ENCODE measurements around the gene EEIG1. TPM values are rescaled to one million over a fixed set of nuclear protein-coding genes. Genes with fewer than 3 reads are reported as not detected.

Gene EEIG1
- total and polyA plus RNA-seq, 3 experiments from 2014 or later, result 82.2 to 167 (median 93.3) TPM

DNA sequence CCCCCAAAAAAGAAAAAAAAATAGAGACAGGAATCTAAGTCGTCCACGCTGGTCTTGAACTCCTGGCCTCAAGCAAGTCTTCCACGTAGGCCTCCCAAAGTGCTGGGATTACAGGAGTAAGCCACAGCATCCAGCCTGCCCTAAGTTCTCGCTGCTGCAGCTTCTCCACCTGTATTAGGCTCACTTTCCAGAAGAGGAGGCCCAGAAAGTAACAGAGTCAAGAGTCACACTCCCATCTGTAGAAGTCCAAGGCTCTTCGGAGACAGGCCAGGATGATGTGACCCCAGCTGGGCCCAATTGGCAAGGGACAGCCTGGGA lies 1.8 kb downstream of the EEIG1 start:
- peak overlapping the region; percentile 68 for H3K27ac ChIP-seq (ENCODE audit: low read depth, low read length)
- DNase-seq, result no peak
- Mint-ChIP-seq H3K9me3 (no peaks in the 10 kb centered on the region), H3K36me3 (peaks cover 0 to 58% (median 3%) of the 10 kb centered on the region in 3 donors), H3K4me3 (peak overlapping the region; percentile 95 to 99 (median 97)), H3K27me3 (no peaks in the 10 kb centered on the region), H3K27ac (peak overlapping the region; percentile 69 to 99 (median 92)), H3K4me1 (peaks cover 53 to 66% (median 60%) of the 10 kb centered on the region in 3 donors)
- CTCF ChIA-PET, result interaction anchor here (1.7 to 13.0 kb wide), 6 partner anchors 9 to 139 kb away, joined by 3 to 186 read pairs (median 10); no protein-coding TSS in a partner anchor
- peak overlapping the region; percentile 98 for H3K4me3 ChIP-seq (ENCODE audit: low read length)
- H3K36me3 ChIP-seq (ENCODE audit: insufficient read depth, low read length), result peaks cover 12% of the 10 kb centered on the region
- POLR2A ChIA-PET, result interaction anchor here (0.5 to 3.6 kb wide), 4 partner anchors 8 to 52 kb away, joined by 3 to 29 read pairs (median 6); no protein-coding TSS in a partner anchor
- H3K9me3 ChIP-seq (ENCODE audit: low read length), result no peaks in the 10 kb centered on the region
- H3K4me1 ChIP-seq (ENCODE audit: insufficient read depth, low read length), result peaks cover 60% of the 10 kb centered on the region
- no peaks in the 10 kb centered on the region for H3K27me3 ChIP-seq (ENCODE audit: insufficient read depth, low read length, poor library complexity, severe bottlenecking)

DNA sequence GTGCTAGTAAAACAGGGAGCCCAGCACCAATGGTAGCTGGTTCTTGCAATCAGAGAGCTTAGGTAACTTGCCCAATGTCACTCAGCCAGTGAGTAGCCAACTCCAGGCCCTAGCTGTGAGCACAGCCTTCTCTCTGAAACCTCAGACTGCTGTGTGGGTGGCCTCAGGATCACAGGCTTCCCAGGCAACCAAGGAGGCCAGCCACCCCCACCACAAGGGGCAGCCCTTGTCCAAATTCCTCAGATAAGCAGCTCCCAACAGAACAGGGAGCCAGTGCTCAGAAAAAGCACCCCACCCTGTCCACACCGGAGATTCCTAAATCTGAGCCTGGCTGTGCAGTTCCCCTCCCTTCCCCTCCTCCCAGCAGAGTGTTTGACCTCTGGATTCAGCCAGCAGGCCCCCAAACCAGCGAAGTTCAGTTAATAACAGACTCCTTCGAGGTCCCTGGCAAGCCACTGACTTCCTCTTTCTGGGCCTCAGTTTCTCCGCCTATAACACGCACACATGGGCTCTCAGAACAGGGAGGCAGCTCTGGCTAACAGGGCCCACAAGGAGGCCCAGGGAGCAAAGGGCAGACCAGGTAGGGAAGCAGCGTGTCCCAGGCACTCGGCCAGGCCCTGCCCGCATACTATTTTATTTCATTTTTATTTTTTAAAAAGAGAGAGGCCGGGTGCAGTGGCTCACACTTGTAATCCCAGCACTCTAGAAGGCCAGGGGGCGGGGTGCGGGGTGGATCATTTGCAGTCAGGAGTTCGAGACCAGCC lies 2.7 kb downstream of the EEIG1 start:
- peak overlapping the region; percentile 95 to 99 (median 97) for H3K4me3 Mint-ChIP-seq
- Histone ChIP-seq H3K9me3 (ENCODE audit: low read length) (no peaks in the 10 kb centered on the region), H3K36me3 (ENCODE audit: insufficient read depth, low read length) (peaks cover 12% of the 10 kb centered on the region), H3K27ac (ENCODE audit: low read depth, low read length) (peak overlapping the region; percentile 64), H3K4me1 (ENCODE audit: insufficient read depth, low read length) (peaks cover 60% of the 10 kb centered on the region), H3K4me3 (ENCODE audit: low read length) (peak overlapping the region; percentile 98), H3K27me3 (ENCODE audit: insufficient read depth, low read length, poor library complexity, severe bottlenecking) (no peaks in the 10 kb centered on the region)
- ChIA-PET CTCF (interaction anchor here (1.7 to 13.0 kb wide), 6 partner anchors 10 to 140 kb away, joined by 3 to 186 read pairs (median 10); no protein-coding TSS in a partner anchor), POLR2A (interaction anchor here (0.6 to 1.9 kb wide), 7 partner anchors 11 to 53 kb away, joined by 4 to 10 read pairs (median 4); no protein-coding TSS in a partner anchor)
- DNase-seq, result no peak
- H3K36me3 Mint-ChIP-seq, result peaks cover 0 to 59% (median 3%) of the 10 kb centered on the region in 3 donors
- H3K9me3 Mint-ChIP-seq, result no peaks in the 10 kb centered on the region
- peak overlapping the region; percentile 87 to 98 (median 96) for H3K27ac Mint-ChIP-seq
- H3K27me3 Mint-ChIP-seq, result no peaks in the 10 kb centered on the region
- H3K4me1 Mint-ChIP-seq, result peaks cover 55 to 66% (median 60%) of the 10 kb centered on the region in 3 donors

DNA sequence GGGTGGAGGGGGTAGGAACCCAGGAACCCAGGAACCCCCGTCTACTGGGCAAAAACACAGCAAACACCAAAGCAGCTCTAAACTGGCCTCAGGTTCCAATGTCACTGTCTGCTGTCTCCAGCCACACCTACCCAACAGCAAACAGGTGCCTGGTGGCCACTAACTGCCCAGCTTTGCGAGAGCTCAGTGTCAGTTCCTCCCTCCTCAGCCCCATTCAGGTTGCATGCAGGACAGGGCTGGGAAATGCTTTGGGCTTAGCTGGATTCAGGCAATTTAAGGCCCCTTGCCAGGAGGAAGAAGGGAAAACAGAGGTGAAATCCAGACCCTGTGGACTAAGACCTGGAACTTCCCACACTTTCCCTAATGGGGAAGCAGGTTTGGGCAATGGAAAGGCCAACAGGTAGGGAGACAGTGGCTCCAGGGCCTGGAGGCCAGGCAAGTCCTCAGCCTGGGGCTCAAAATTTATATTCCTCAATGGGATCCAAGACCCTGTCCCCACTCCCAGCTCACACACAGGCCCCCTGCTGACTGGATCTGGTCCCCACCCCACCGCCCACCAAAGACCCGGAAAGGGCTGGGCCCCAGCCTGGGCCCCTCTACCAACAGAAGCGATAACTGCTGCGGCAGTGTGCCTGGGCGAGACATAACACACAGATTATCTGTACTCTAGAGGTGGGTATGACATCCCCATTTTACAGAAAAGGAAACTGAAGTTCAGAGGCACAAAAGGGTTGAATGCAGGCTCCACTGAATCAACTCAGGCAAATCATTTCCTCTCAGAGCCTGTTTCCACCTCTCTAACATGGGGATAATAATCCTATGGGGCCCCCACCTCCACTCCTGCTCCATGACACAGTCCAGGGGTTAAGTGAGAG lies 3.5 kb downstream of the EEIG1 start:
- H3K36me3 Mint-ChIP-seq, result peaks cover 0 to 64% (median 3%) of the 10 kb centered on the region in 3 donors
- H3K27me3 Mint-ChIP-seq, result no peaks in the 10 kb centered on the region
- H3K9me3 ChIP-seq (ENCODE audit: low read length), result no peaks in the 10 kb centered on the region
- H3K27me3 ChIP-seq (ENCODE audit: insufficient read depth, low read length, poor library complexity, severe bottlenecking), result no peaks in the 10 kb centered on the region
- H3K4me3 ChIP-seq (ENCODE audit: low read length), result peak overlapping the region; percentile 98
- CTCF ChIA-PET, result interaction anchor here (0.6 to 13.0 kb wide), 4 partner anchors 22 to 112 kb away, joined by 3 to 186 read pairs (median 34); no protein-coding TSS in a partner anchor
- H3K36me3 ChIP-seq (ENCODE audit: insufficient read depth, low read length), result peaks cover 12% of the 10 kb centered on the region
- H3K4me1 ChIP-seq (ENCODE audit: insufficient read depth, low read length), result peaks cover 60% of the 10 kb centered on the region
- H3K4me1 Mint-ChIP-seq, result peaks cover 57 to 66% (median 63%) of the 10 kb centered on the region in 3 donors
- peak overlapping the region; percentile 64 for H3K27ac ChIP-seq (ENCODE audit: low read depth, low read length)
- peak overlapping the region; percentile 87 to 98 (median 96) for H3K27ac Mint-ChIP-seq
- POLR2A ChIA-PET, result interaction anchor here (0.7 to 1.9 kb wide), 11 partner anchors 9 to 58 kb away, joined by 3 to 8 read pairs (median 4); no protein-coding TSS in a partner anchor
- no peak for DNase-seq
- H3K9me3 Mint-ChIP-seq, result no peaks in the 10 kb centered on the region
- peak overlapping the region; percentile 95 to 99 (median 97) for H3K4me3 Mint-ChIP-seq

DNA sequence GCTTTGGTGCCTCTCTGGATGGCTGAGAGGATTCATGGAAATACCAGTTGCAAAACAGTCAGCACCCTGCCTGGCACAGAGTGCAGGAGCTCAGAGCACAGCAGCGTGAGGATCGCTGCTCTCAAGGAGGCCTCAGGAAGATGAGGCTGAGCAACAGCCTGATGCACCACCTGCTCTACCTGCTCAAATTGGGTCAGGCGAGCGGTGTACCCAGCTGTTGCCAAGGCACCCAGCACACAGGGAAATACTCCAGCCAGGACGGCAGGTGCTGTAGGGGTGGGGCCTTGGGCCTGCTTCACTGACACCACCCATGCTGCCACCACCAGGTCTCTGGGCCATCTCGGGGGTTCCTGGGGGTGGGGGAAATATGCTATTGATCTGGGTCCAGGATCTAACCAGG lies 4.3 kb downstream of the EEIG1 start:
- CTCF ChIA-PET, result interaction anchor here (3.3 to 13.0 kb wide), 3 partner anchors 22 to 54 kb away, joined by 15 to 186 read pairs (median 55); no protein-coding TSS in a partner anchor
- H3K4me1 Mint-ChIP-seq, result peaks cover 60 to 67% (median 63%) of the 10 kb centered on the region in 3 donors
- peak overlapping the region; percentile 98 for H3K4me3 ChIP-seq (ENCODE audit: low read length)
- H3K36me3 Mint-ChIP-seq, result peaks cover 0 to 70% (median 3%) of the 10 kb centered on the region in 3 donors
- H3K4me1 ChIP-seq (ENCODE audit: insufficient read depth, low read length), result peaks cover 62% of the 10 kb centered on the region
- H3K36me3 ChIP-seq (ENCODE audit: insufficient read depth, low read length), result peaks cover 12% of the 10 kb centered on the region
- POLR2A ChIA-PET, result interaction anchor here (0.7 to 1.9 kb wide), 10 partner anchors 9 to 58 kb away, joined by 3 to 8 read pairs (median 4); no protein-coding TSS in a partner anchor
- no peaks in the 10 kb centered on the region for H3K27me3 ChIP-seq (ENCODE audit: insufficient read depth, low read length, poor library complexity, severe bottlenecking)
- peak overlapping the region; percentile 88 to 97 (median 96) for H3K27ac Mint-ChIP-seq
- H3K27me3 Mint-ChIP-seq, result peaks cover 0 to 2% of the 10 kb centered on the region in 2 donors
- H3K9me3 ChIP-seq (ENCODE audit: low read length), result no peaks in the 10 kb centered on the region
- peak overlapping the region; percentile 20 for H3K27ac ChIP-seq (ENCODE audit: low read depth, low read length)
- no peaks in the 10 kb centered on the region for H3K9me3 Mint-ChIP-seq
- peak overlapping the region; percentile 95 to 99 (median 97) for H3K4me3 Mint-ChIP-seq
- peak; percentile 24 to 72 (median 61) for DNase-seq

DNA sequence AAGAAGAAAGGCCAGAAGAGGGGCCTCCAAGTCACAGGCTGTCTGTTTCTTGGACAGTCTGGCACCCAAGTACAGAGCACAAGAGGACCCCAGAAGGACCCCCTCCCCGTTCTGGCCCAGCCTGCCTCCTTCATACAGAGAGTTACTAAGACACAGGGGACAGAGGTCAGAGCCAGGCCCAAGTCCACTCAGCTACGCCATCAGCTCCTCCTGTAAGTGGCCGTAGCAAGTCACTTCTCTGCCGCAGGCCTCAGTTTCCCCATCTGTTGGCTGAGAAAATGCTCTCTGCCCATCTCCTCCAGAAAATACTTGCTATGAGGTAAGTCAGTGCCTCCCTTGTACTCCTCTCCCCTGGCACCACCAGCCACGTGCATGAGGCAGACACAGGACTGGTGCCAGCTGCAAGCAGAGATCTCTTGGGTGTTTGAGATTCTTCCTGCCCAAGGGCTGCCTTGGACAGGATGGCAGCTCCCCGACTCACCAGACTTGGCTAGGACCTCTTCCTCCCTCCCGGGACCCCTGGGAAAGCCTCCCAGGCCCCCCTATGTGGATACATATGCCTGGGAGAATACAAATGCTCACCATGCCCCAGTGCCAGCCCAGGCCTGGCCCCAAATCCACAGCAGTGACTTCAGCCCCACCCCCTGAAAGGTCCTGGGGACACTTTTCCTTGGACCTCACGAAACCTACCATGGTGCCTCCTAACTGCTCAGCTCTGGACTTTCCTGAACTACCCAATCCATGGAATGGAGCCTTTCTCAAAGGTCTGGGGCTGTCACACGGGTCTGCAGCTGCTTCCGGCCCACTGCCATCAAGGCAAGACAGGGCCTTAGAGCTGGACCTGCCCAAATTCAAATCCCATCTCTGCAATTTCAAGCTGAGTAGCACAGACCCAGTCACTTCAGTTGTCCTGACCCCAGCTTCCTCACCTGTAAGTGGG lies 5.1 kb downstream of the EEIG1 start:
- Mint-ChIP-seq H3K36me3 (peaks cover 0 to 72% (median 3%) of the 10 kb centered on the region in 3 donors), H3K4me3 (peak overlapping the region; percentile 95 to 99 (median 97)), H3K27ac (peak overlapping the region; percentile 88 to 98 (median 96)), H3K27me3 (peaks cover 0 to 2% of the 10 kb centered on the region in 2 donors), H3K4me1 (peaks cover 63 to 69% (median 67%) of the 10 kb centered on the region in 3 donors), H3K9me3 (no peaks in the 10 kb centered on the region)
- DNase-seq, result no peak
- peaks cover 65% of the 10 kb centered on the region for H3K4me1 ChIP-seq (ENCODE audit: insufficient read depth, low read length)
- ChIA-PET CTCF (interaction anchor here (1.6 to 13.0 kb wide), 4 partner anchors 15 to 55 kb away, joined by 4 to 186 read pairs (median 35); no protein-coding TSS in a partner anchor), POLR2A (interaction anchor here (1.0 to 1.9 kb wide), 6 partner anchors 8 to 59 kb away, joined by 3 to 8 read pairs (median 4); no protein-coding TSS in a partner anchor)
- H3K9me3 ChIP-seq (ENCODE audit: low read length), result no peaks in the 10 kb centered on the region
- peaks cover 12% of the 10 kb centered on the region for H3K36me3 ChIP-seq (ENCODE audit: insufficient read depth, low read length)
- no peaks in the 10 kb centered on the region for H3K27me3 ChIP-seq (ENCODE audit: insufficient read depth, low read length, poor library complexity, severe bottlenecking)
- peak overlapping the region; percentile 98 for H3K4me3 ChIP-seq (ENCODE audit: low read length)
- H3K27ac ChIP-seq (ENCODE audit: low read depth, low read length), result peak overlapping the region; percentile 20

DNA sequence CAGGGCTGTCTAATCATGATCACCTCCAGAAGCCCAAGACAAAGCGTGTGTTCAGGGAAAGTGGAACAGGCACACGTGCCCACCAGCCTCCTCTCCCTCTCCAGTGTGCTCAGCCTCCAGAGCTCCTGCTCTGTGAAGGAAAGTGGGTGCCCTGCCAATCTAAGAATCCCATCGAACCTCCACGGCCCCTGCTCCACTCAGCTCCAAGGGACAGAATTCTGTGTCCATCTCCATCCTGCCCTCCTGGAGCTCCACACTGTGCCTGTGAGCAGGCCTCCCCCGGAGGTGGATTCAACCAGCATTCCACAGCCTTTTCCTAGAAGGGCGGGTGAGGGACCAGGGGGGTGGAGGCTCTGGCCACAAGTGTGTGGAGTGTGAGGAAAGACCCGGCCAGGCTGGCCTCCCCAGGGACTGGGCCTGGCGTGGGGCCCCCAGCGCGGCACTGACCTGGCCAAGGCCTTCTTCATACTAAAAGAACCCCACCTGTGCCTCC lies 6.0 kb downstream of the EEIG1 start:
- DNase-seq, result no peak
- CTCF ChIA-PET, result interaction anchor here (1.1 to 13.0 kb wide), 5 partner anchors 14 to 93 kb away, joined by 3 to 186 read pairs (median 15); partner anchors contain the start of gene SLC25A25
- H3K4me1 ChIP-seq (ENCODE audit: insufficient read depth, low read length), result peaks cover 74% of the 10 kb centered on the region
- Mint-ChIP-seq H3K27ac (peak overlapping the region; percentile 87 to 100 (median 96)), H3K27me3 (peaks cover 0 to 2% of the 10 kb centered on the region in 2 donors), H3K36me3 (peaks cover 0 to 75% (median 3%) of the 10 kb centered on the region in 3 donors), H3K4me1 (peaks cover 72 to 78% (median 75%) of the 10 kb centered on the region in 3 donors), H3K9me3 (no peaks in the 10 kb centered on the region), H3K4me3 (peak overlapping the region; percentile 95 to 99 (median 97))
- H3K9me3 ChIP-seq (ENCODE audit: low read length), result no peaks in the 10 kb centered on the region
- no peaks in the 10 kb centered on the region for H3K27me3 ChIP-seq (ENCODE audit: insufficient read depth, low read length, poor library complexity, severe bottlenecking)
- POLR2A ChIA-PET, result interaction anchor here (0.5 to 1.8 kb wide), 5 partner anchors 16 to 52 kb away, joined by 3 to 4 read pairs (median 3); no protein-coding TSS in a partner anchor
- peak overlapping the region; percentile 98 for H3K4me3 ChIP-seq (ENCODE audit: low read length)
- H3K36me3 ChIP-seq (ENCODE audit: insufficient read depth, low read length), result peaks cover 11% of the 10 kb centered on the region
- H3K27ac ChIP-seq (ENCODE audit: low read depth, low read length), result no peak overlapping the region
